Vagina (tissue), 2 donors: ENCODE measurements around the gene PAAF1. TPM values are rescaled to one million over a fixed set of nuclear protein-coding genes. Genes with fewer than 3 reads are reported as not detected.

Experiments used
- DNase-seq, 2 donors: peaks; one replicate each; pipeline ENCODE4 v3.0.0-alpha.2; 2017; ENCODE audit errors: extremely low spot score in 2 of 2
- H3K27ac ChIP-seq: fragments of 200-600 bp; sonication (generic); one replicate; pipeline ENCODE4 v1.5.1; 2019
- H3K27me3 ChIP-seq: fragments of 200-600 bp; sonication (generic); one replicate; pipeline ENCODE4 v1.5.1; 2019
- H3K36me3 ChIP-seq, 2 donors: fragments of 200-600 bp; sonication (generic); one replicate each; pipeline ENCODE4 v1.5.1; 2017 to 2019
- H3K4me1 ChIP-seq: fragments of 200-600 bp; sonication (generic); one replicate; pipeline ENCODE4 v1.5.1; 2019
- H3K4me3 ChIP-seq, 2 donors: fragments of 200-600 bp; sonication (generic); 1 replicate in 1 of 2; 2 replicates in 1 of 2; pipeline ENCODE4 v1.5.1; 2016 to 2019
- H3K9me3 ChIP-seq: fragments of 200-600 bp; sonication (generic); one replicate; pipeline ENCODE4 v1.5.1; 2019
- POLR2A ChIP-seq, 2 donors: fragments of 450-650 bp; IDR thresholded peaks; one replicate each; pipeline ENCODE4 v1.6.1; 2017; ENCODE audit warnings: antibody characterized with exemption in 2 of 2, mild to moderate bottlenecking in 2 of 2, moderate library complexity in 2 of 2
- POLR2AphosphoS5 ChIP-seq, 2 donors: sonication (generic); formaldehyde crosslinking; IDR thresholded peaks; one replicate each; pipeline ENCODE4 v1.9.0; 2017; ENCODE audit warnings: antibody characterized with exemption in 2 of 2, mild to moderate bottlenecking in 2 of 2, low read depth in 1 of 2; ENCODE audit not compliant: insufficient read depth in 1 of 2
- intact Hi-C: fragments of 100-400 bp; cut with DNase I; formaldehyde crosslinking; loops from one replicate; pipeline ENCODE4 v1.15.1; 2023
- total RNA-seq: library from RNA; depleted of rRNA; stranded (reverse); fragments of >200 nt; gene quantifications from one replicate; pipeline ENCODE4 v1.2.3, GENCODE V29; 2016
- TF ChIP-seq, protein P1 (sequence below), 3 experiments: fragments of 450-650 bp in 2 of 3; fragments of 200-600 bp in 1 of 3; sonication (generic) in 1 of 3; IDR thresholded peaks; one replicate each; pipeline ENCODE4 v1.5.1; 2017 to 2019; ENCODE audit warnings: antibody characterized with exemption in 3 of 3, mild to moderate bottlenecking in 2 of 3, moderate library complexity in 2 of 3

PAAF1 gene
- total RNA-seq, 1 donor from 2014 or later, result 4.2 TPM

DNA sequence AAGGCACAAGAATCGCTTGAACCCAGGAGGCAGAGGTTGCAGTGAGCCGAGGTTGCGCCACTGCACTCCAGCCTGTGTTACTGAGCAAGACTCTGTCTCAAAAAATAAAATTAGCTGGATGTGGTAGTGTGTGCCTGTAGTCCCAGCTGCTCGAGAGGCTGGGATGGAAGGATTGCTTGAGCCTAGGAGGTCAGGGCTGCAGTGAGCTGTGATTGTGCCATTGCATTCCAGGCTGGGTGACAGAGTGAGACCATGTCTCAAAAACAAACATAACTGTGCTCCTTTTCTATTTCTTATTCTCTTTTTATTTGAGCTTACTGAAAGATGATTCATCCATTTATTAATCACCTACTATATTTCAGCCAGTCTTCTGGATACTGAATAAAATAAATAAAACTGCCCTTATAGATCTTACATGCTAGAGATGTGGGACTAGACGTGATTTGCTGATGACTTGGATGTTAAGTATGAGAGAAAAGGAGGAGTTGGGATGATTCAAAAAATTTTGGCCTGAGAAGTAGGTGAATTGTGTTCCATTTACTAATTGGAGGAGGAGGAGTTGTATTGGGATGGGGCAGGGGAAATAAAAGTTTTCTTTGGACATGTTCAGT lies 18.0 kb downstream of the PAAF1 start:
- no peaks in the 10 kb centered on the region for H3K4me1 ChIP-seq
- peaks cover 0 to 17% of the 10 kb centered on the region in 2 donors for H3K36me3 ChIP-seq
- no peaks in the 10 kb centered on the region for H3K27me3 ChIP-seq
- H3K4me3 ChIP-seq, result no peak overlapping the region
- H3K9me3 ChIP-seq, result no peaks in the 10 kb centered on the region
- no peak for DNase-seq
- H3K27ac ChIP-seq, result no peak overlapping the region
- intact Hi-C loops, result no loop called here
- no peak for TF ChIP-seq POLR2AphosphoS5 (IDR thresholded peaks at IDR 0.05; ENCODE audit: insufficient read depth in 1 of 2, low read depth in 1 of 2)
- TF ChIP-seq, protein P1, sequence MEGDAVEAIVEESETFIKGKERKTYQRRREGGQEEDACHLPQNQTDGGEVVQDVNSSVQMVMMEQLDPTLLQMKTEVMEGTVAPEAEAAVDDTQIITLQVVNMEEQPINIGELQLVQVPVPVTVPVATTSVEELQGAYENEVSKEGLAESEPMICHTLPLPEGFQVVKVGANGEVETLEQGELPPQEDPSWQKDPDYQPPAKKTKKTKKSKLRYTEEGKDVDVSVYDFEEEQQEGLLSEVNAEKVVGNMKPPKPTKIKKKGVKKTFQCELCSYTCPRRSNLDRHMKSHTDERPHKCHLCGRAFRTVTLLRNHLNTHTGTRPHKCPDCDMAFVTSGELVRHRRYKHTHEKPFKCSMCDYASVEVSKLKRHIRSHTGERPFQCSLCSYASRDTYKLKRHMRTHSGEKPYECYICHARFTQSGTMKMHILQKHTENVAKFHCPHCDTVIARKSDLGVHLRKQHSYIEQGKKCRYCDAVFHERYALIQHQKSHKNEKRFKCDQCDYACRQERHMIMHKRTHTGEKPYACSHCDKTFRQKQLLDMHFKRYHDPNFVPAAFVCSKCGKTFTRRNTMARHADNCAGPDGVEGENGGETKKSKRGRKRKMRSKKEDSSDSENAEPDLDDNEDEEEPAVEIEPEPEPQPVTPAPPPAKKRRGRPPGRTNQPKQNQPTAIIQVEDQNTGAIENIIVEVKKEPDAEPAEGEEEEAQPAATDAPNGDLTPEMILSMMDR (IDR thresholded peaks at IDR 0.05), result no peak
- TF ChIP-seq POLR2A (IDR thresholded peaks at IDR 0.05), result no peak

DNA sequence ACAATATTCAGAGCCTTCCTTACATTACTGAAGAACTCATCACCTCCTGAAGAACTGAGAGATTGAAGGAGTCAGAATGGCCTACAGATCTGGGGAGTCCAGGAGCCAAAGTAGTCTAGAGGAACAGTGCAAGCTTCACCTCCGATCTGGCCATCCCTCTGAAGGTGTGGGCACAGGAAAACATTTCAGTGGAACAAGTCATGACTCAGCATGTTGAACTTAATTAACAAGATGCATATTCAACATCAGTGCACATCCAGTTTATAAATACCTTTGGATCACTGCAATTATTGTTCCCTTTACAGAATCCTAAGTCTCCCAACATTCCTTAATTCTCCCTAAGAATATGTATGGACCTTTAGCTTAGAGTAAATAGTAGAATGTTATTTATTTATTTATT lies 25.5 kb downstream of the PAAF1 start:
- no peaks in the 10 kb centered on the region for H3K27me3 ChIP-seq
- no peaks in the 10 kb centered on the region for H3K4me1 ChIP-seq
- H3K9me3 ChIP-seq, result no peaks in the 10 kb centered on the region
- no peak overlapping the region for H3K4me3 ChIP-seq
- intact Hi-C loops, result no loop called here
- TF ChIP-seq POLR2AphosphoS5 (IDR thresholded peaks at IDR 0.05; ENCODE audit: insufficient read depth in 1 of 2, low read depth in 1 of 2) (no peak), POLR2A (IDR thresholded peaks at IDR 0.05) (no peak)
- TF ChIP-seq, protein P1 (IDR thresholded peaks at IDR 0.05), result no peak
- no peak overlapping the region for H3K27ac ChIP-seq
- peaks cover 0 to 16% of the 10 kb centered on the region in 2 donors for H3K36me3 ChIP-seq
- DNase-seq, result no peak

DNA sequence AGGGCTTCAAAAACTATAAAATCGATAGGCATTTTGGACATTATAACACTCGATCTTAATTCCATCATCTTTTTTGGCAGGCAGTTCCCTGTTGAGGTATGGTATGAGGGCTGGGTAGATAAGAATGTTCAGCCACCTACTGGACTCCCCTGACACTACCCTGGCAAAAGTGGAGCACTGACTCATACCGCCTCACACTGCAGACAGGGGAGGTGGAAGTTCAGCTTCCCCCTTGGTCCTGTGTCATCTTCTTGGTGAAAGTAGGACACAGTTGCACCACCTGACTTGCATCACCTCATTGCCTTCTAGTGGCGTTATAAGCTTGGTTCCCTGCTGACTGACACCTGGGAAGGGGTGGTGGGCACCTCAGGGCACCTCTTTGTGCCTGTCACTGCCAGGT lies 30.4 kb downstream of the PAAF1 start:
- Histone ChIP-seq H3K4me3 (no peak overlapping the region), H3K4me1 (no peaks in the 10 kb centered on the region), H3K27me3 (no peaks in the 10 kb centered on the region), H3K36me3 (peaks cover 0 to 21% of the 10 kb centered on the region in 2 donors), H3K27ac (no peak overlapping the region), H3K9me3 (no peaks in the 10 kb centered on the region)
- DNase-seq, result no peak
- intact Hi-C loops, result no loop called here
- TF ChIP-seq POLR2A (IDR thresholded peaks at IDR 0.05) (no peak), POLR2AphosphoS5 (IDR thresholded peaks at IDR 0.05; ENCODE audit: insufficient read depth in 1 of 2, low read depth in 1 of 2) (no peak)
- TF ChIP-seq, protein P1 (IDR thresholded peaks at IDR 0.05), result no peak

DNA sequence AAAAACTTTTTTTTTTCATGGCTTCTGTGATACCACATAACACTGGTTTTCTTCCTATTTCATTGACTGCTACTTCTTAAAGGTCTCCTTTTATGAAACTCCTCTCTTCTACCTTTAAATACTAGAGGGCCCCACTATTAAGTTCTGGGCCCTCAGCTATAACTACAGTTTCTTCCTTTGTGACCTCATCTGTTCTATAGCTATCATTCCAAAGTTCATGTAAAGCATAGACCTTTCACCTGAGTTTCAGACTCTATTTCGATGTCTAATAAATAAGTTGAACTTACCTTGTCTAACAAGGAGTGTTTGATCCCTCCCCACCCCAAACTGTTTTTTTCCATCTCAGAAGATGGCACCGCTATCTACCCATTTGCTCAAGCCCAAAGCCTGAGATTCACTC lies 35.2 kb downstream of the PAAF1 start:
- intact Hi-C loops, result no loop called here
- TF ChIP-seq POLR2A (IDR thresholded peaks at IDR 0.05) (no peak), POLR2AphosphoS5 (IDR thresholded peaks at IDR 0.05; ENCODE audit: insufficient read depth in 1 of 2, low read depth in 1 of 2) (no peak)
- TF ChIP-seq, protein P1 (IDR thresholded peaks at IDR 0.05), result no peak
- H3K27me3 ChIP-seq, result no peaks in the 10 kb centered on the region
- no peaks in the 10 kb centered on the region for H3K9me3 ChIP-seq
- H3K4me3 ChIP-seq, result no peak overlapping the region
- peaks cover 0 to 49% of the 10 kb centered on the region in 2 donors for H3K36me3 ChIP-seq
- no peak for DNase-seq
- H3K4me1 ChIP-seq, result no peaks in the 10 kb centered on the region
- H3K27ac ChIP-seq, result no peak overlapping the region

DNA sequence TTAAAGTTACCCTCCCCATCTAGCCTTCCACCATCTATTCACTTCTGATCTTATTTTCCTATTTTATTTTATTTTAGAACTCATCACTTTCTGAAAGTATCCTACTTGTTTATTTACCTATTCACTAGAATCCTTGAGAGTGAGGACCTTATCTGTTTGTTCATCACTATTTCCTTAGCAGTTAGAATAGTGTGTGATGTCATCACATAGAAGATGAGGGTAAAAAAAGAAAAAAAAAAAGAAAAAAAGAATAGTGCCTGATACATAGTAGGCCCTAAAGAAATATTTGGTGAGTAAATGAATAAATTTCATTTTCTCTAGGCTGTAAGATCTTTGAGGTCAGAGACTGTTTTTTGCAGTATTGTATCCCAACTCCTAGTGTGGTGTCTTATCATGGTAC lies 36.7 kb downstream of the PAAF1 start:
- Histone ChIP-seq H3K4me1 (no peaks in the 10 kb centered on the region), H3K36me3 (peaks cover 0 to 53% of the 10 kb centered on the region in 2 donors), H3K27ac (no peak overlapping the region), H3K4me3 (no peak overlapping the region), H3K27me3 (no peaks in the 10 kb centered on the region), H3K9me3 (no peaks in the 10 kb centered on the region)
- no peak for DNase-seq
- TF ChIP-seq, protein P1 (IDR thresholded peaks at IDR 0.05), result no peak
- TF ChIP-seq POLR2AphosphoS5 (IDR thresholded peaks at IDR 0.05; ENCODE audit: insufficient read depth in 1 of 2, low read depth in 1 of 2) (no peak), POLR2A (IDR thresholded peaks at IDR 0.05) (no peak)
- intact Hi-C loops, result no loop called here
